ENCODE data around the gene CCDC40. TPM values are rescaled to one million over a fixed set of nuclear protein-coding genes. Genes with fewer than 3 reads are reported as not detected.

CCDC40 gene
- total RNA-seq, 1 donor from 2014 or later, result 4.4 TPM

- Histone ChIP-seq H3K27me3 (ENCODE audit: control insufficient read depth, insufficient read depth, low read length) (peaks cover 3% of the 10 kb centered on the region), H3K4me3 (ENCODE audit: low read depth, low read length) (no peak overlapping the region), H3K36me3 (ENCODE audit: control insufficient read depth, insufficient read depth, low read length) (no peaks in the 10 kb centered on the region)
- no peak for TF ChIP-seq CTCF (IDR thresholded peaks at IDR 0.05; ENCODE audit: insufficient read depth, low read length, poor library complexity, severe bottlenecking)
- DNase-seq (ENCODE audit: low read depth), result no peak
Measured at GRCh38 chr17:80113033-80113484, 76.6 kb downstream of the CCDC40 start.

GRCh38 chr17:80114758-80115157 is 78.3 kb downstream of the CCDC40 start:
- peaks cover 3% of the 10 kb centered on the region for H3K27me3 ChIP-seq (ENCODE audit: control insufficient read depth, insufficient read depth, low read length)
- no peaks in the 10 kb centered on the region for H3K36me3 ChIP-seq (ENCODE audit: control insufficient read depth, insufficient read depth, low read length)
- no peak for TF ChIP-seq CTCF (IDR thresholded peaks at IDR 0.05; ENCODE audit: insufficient read depth, low read length, poor library complexity, severe bottlenecking)
- DNase-seq (ENCODE audit: low read depth), result no peak
- H3K4me3 ChIP-seq (ENCODE audit: low read depth, low read length), result no peak overlapping the region

- Histone ChIP-seq H3K4me3 (ENCODE audit: low read depth, low read length) (no peak overlapping the region), H3K36me3 (ENCODE audit: control insufficient read depth, insufficient read depth, low read length) (no peaks in the 10 kb centered on the region), H3K27me3 (ENCODE audit: control insufficient read depth, insufficient read depth, low read length) (peaks cover 3% of the 10 kb centered on the region)
- DNase-seq (ENCODE audit: low read depth), result no peak
- TF ChIP-seq CTCF (IDR thresholded peaks at IDR 0.05; ENCODE audit: insufficient read depth, low read length, poor library complexity, severe bottlenecking), result no peak
Measured at GRCh38 chr17:80115159-80115558, 78.7 kb downstream of the CCDC40 start.

- no peak for DNase-seq (ENCODE audit: low read depth)
- Histone ChIP-seq H3K36me3 (ENCODE audit: control insufficient read depth, insufficient read depth, low read length) (no peaks in the 10 kb centered on the region), H3K4me3 (ENCODE audit: low read depth, low read length) (no peak overlapping the region), H3K27me3 (ENCODE audit: control insufficient read depth, insufficient read depth, low read length) (peaks cover 3% of the 10 kb centered on the region)
- no peak for TF ChIP-seq CTCF (IDR thresholded peaks at IDR 0.05; ENCODE audit: insufficient read depth, low read length, poor library complexity, severe bottlenecking)
Measured at GRCh38 chr17:80116276-80116920, 80.0 kb downstream of the CCDC40 start.

GRCh38 chr17:80116921-80117380 is 80.5 kb downstream of the CCDC40 start:
- no peak overlapping the region for H3K4me3 ChIP-seq (ENCODE audit: low read depth, low read length)
- TF ChIP-seq CTCF (IDR thresholded peaks at IDR 0.05; ENCODE audit: insufficient read depth, low read length, poor library complexity, severe bottlenecking), result no peak
- H3K36me3 ChIP-seq (ENCODE audit: control insufficient read depth, insufficient read depth, low read length), result no peaks in the 10 kb centered on the region
- DNase-seq (ENCODE audit: low read depth), result no peak
- H3K27me3 ChIP-seq (ENCODE audit: control insufficient read depth, insufficient read depth, low read length), result peaks cover 3% of the 10 kb centered on the region
